ENCODE results near the gene PDE5A. TPM values are rescaled to one million over a fixed set of nuclear protein-coding genes. Genes with fewer than 3 reads are reported as not detected.
"Not testable (repeated sequence)": the region's sequence is repeated elsewhere in the genome, so short reads cannot be mapped to it uniquely, and the experiment has no call there.

Gene PDE5A
- total RNA-seq, 1 donor from 2014 or later: 7.6 TPM

- no peak for DNase-seq (ENCODE audit: low read depth)
- TF ChIP-seq, protein P1, sequence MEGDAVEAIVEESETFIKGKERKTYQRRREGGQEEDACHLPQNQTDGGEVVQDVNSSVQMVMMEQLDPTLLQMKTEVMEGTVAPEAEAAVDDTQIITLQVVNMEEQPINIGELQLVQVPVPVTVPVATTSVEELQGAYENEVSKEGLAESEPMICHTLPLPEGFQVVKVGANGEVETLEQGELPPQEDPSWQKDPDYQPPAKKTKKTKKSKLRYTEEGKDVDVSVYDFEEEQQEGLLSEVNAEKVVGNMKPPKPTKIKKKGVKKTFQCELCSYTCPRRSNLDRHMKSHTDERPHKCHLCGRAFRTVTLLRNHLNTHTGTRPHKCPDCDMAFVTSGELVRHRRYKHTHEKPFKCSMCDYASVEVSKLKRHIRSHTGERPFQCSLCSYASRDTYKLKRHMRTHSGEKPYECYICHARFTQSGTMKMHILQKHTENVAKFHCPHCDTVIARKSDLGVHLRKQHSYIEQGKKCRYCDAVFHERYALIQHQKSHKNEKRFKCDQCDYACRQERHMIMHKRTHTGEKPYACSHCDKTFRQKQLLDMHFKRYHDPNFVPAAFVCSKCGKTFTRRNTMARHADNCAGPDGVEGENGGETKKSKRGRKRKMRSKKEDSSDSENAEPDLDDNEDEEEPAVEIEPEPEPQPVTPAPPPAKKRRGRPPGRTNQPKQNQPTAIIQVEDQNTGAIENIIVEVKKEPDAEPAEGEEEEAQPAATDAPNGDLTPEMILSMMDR (IDR thresholded peaks at IDR 0.05; ENCODE audit: insufficient read depth, low read length, poor library complexity, severe bottlenecking): no peak
- Histone ChIP-seq H3K27me3 (ENCODE audit: control insufficient read depth, insufficient read depth, low read length) (no peaks in the 10 kb centered on the region), H3K4me3 (ENCODE audit: low read depth, low read length) (no peak overlapping the region), H3K36me3 (ENCODE audit: control insufficient read depth, insufficient read depth, low read length) (no peaks in the 10 kb centered on the region)
These were observed 17.9 kb upstream of the PDE5A start for GRCh38 chr4:119646347-119647071.

- no peaks in the 10 kb centered on the region for H3K27me3 ChIP-seq (ENCODE audit: control insufficient read depth, insufficient read depth, low read length)
- no peak for DNase-seq (ENCODE audit: low read depth)
- no peaks in the 10 kb centered on the region for H3K36me3 ChIP-seq (ENCODE audit: control insufficient read depth, insufficient read depth, low read length)
- TF ChIP-seq, protein P1 (IDR thresholded peaks at IDR 0.05; ENCODE audit: insufficient read depth, low read length, poor library complexity, severe bottlenecking): no peak
- no peak overlapping the region for H3K4me3 ChIP-seq (ENCODE audit: low read depth, low read length)
These were observed 14.9 kb upstream of the PDE5A start for GRCh38 chr4:119643306-119644042.

GRCh38 chr4:119641765-119642164, 13.2 kb upstream of the PDE5A start:
- Histone ChIP-seq H3K36me3 (ENCODE audit: control insufficient read depth, insufficient read depth, low read length) (no peaks in the 10 kb centered on the region), H3K4me3 (ENCODE audit: low read depth, low read length) (no peak overlapping the region), H3K27me3 (ENCODE audit: control insufficient read depth, insufficient read depth, low read length) (no peaks in the 10 kb centered on the region)
- TF ChIP-seq, protein P1 (IDR thresholded peaks at IDR 0.05; ENCODE audit: insufficient read depth, low read length, poor library complexity, severe bottlenecking): no peak
- DNase-seq (ENCODE audit: low read depth): no peak

GRCh38 chr4:119638359-119638758, 9.8 kb upstream of the PDE5A start:
- no peak for DNase-seq (ENCODE audit: low read depth)
- no peaks in the 10 kb centered on the region for H3K27me3 ChIP-seq (ENCODE audit: control insufficient read depth, insufficient read depth, low read length)
- no peak overlapping the region for H3K4me3 ChIP-seq (ENCODE audit: low read depth, low read length)
- no peaks in the 10 kb centered on the region for H3K36me3 ChIP-seq (ENCODE audit: control insufficient read depth, insufficient read depth, low read length)
- TF ChIP-seq, protein P1 (IDR thresholded peaks at IDR 0.05; ENCODE audit: insufficient read depth, low read length, poor library complexity, severe bottlenecking): no peak

DNA sequence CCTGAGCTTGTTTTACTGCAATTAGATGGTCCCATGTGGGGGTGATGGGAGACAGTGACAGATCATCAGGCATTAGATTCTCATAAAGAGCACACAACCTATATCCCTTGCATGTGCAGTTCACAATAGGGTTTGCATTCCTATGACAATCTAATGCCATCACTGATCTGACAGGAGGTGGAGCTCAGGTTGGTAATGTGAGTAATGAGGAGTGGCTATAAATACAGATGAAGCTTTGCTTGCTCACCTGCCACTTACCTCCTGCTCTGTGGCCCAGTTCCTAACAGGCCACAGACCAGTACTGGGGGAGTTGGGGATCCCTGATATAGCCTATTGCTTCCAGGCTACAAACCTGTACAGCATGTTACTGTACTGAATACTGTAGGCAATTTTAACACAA, 8.2 kb upstream of the PDE5A start:
- H3K4me3 ChIP-seq (ENCODE audit: low read depth, low read length); H3K36me3 ChIP-seq (ENCODE audit: control insufficient read depth, insufficient read depth, low read length); DNase-seq (ENCODE audit: low read depth); H3K27me3 ChIP-seq (ENCODE audit: control insufficient read depth, insufficient read depth, low read length): not testable (repeated sequence)

GRCh38 chr4:119632216-119632615, 3.6 kb upstream of the PDE5A start:
- Histone ChIP-seq H3K36me3 (ENCODE audit: control insufficient read depth, insufficient read depth, low read length) (no peaks in the 10 kb centered on the region), H3K27me3 (ENCODE audit: control insufficient read depth, insufficient read depth, low read length) (no peaks in the 10 kb centered on the region), H3K4me3 (ENCODE audit: low read depth, low read length) (no peak overlapping the region)
- TF ChIP-seq, protein P1 (IDR thresholded peaks at IDR 0.05; ENCODE audit: insufficient read depth, low read length, poor library complexity, severe bottlenecking): no peak
- DNase-seq (ENCODE audit: low read depth): no peak

All from kidney epithelial cell (primary cell).